ENCODE data around the gene MRGPRG. TPM values are rescaled to one million over a fixed set of nuclear protein-coding genes. Genes with fewer than 3 reads are reported as not detected.

MRGPRG gene
- total and polyA plus RNA-seq, 2 of the 4 experiments (the other 2 are of a cell fraction) = not detected

- Histone ChIP-seq H3K18ac (ENCODE audit: low read depth, low read length) (no peak overlapping the region), H3K14ac (replicated peaks; ENCODE audit: low read depth, low read length) (no peak overlapping the region), H2BK15ac (ENCODE audit: low read depth, low read length) (no peak overlapping the region), H3K4me3 (ENCODE audit: insufficient read depth, low read depth, low read length) (no peak overlapping the region), H2BK20ac (ENCODE audit: low read depth, low read length) (no peak overlapping the region), H3K27ac (ENCODE audit: insufficient read depth, low read length) (no peak overlapping the region), H2AK5ac (ENCODE audit: low read depth, low read length) (no peak overlapping the region), H3K36me3 (ENCODE audit: control insufficient read depth, insufficient read depth, low read length) (no peaks in the 10 kb centered on the region), H3K4me2 (ENCODE audit: low read depth, low read length) (no peak overlapping the region), H2AFZ (replicated peaks; ENCODE audit: low read length, poor library complexity) (no peak overlapping the region), H4K5ac (ENCODE audit: low read depth, low read length) (no peak overlapping the region), H3K4ac (ENCODE audit: low read depth, low read length) (no peak overlapping the region), H3K56ac (ENCODE audit: extremely low read depth, insufficient read depth, low read length) (no peak overlapping the region), H3K79me1 (ENCODE audit: low read depth in 1 of 2, low read length in 2 of 2) (no peaks in the 10 kb centered on the region), H3K9me3 (ENCODE audit: control insufficient read depth, insufficient read depth, low read length) (peaks cover 5% of the 10 kb centered on the region; the same call in 1 of the 2 replicates), H2AK9ac (replicated peaks; ENCODE audit: low read depth, low read length, poor library complexity) (no peak overlapping the region), H3K23ac (ENCODE audit: low read depth, low read length) (no peak overlapping the region), H2BK5ac (ENCODE audit: low read depth, low read length, poor library complexity, severe bottlenecking) (no peak overlapping the region), H4K91ac (ENCODE audit: insufficient read depth, low read depth, low read length) (no peak overlapping the region), H2BK120ac (ENCODE audit: low read depth, low read length) (no peak overlapping the region), H3K4me1 (ENCODE audit: control insufficient read depth, insufficient read depth, low read length) (no peaks in the 10 kb centered on the region), H3K27me3 (ENCODE audit: control insufficient read depth, insufficient read depth, low read length) (peaks cover 52% of the 10 kb centered on the region), H3K9ac (ENCODE audit: low read depth, low read length) (no peak overlapping the region), H3K9me1 (ENCODE audit: insufficient read depth, low read length) (no peaks in the 10 kb centered on the region), H4K8ac (ENCODE audit: low read depth in 2 of 2, low read length in 2 of 2) (no peak overlapping the region), H4K20me1 (ENCODE audit: insufficient read depth, low read length) (no peaks in the 10 kb centered on the region)
- 25% methylated on average over 2 of the region's 7 CpGs; no CpG with 5 or more reads in 1 of the 2 experiments for WGBS, 2 experiments (ENCODE audit: extremely low coverage in 2 of 2, insufficient read length in 1 of 2)
- dilution Hi-C loops (cut with HindIII; ENCODE audit: low sequenced_read_pairs, unreplicated experiment) = no loop called here
- intact Hi-C loops (cut with micrococcal nuclease) = no loop called here
- ChIA-PET POLR2A (ENCODE audit: unreplicated experiment) (no interaction called here), CTCF (interaction anchor here (0.6 kb wide), 1 partner anchor 18 kb away, joined by 6 read pairs; no protein-coding TSS in a partner anchor)
- DNase-seq = no peak
- in situ Hi-C loops (cut with MboI; ENCODE audit: low sequenced_read_pairs) = no loop called here
- TF ChIP-seq CTCF (conservative IDR thresholded peaks at IDR 0.05; ENCODE audit: low read depth, low read length) = no peak
- no peak for TF ChIP-seq NFE2L2 (IDR thresholded peaks at IDR 0.05; ENCODE audit: low read depth, low read length)
- no peak for TF ChIP-seq POLR2A (IDR thresholded peaks at IDR 0.05; ENCODE audit: low read depth, low read length)
- BruUV-seq (replicated peaks) = no TSS peak
- ATAC-seq (ENCODE audit: low read depth) = no peak
Measured at GRCh38 chr11:3234846-3235245, 16.2 kb upstream of the MRGPRG start.

Measured in IMR-90 (cell line).